Measurements from ENCODE around the gene PHF19. TPM values are rescaled to one million over a fixed set of nuclear protein-coding genes. Genes with fewer than 3 reads are reported as not detected.

Gene PHF19
- total RNA-seq, 1 donor from 2014 or later = 19.0 TPM

DNA sequence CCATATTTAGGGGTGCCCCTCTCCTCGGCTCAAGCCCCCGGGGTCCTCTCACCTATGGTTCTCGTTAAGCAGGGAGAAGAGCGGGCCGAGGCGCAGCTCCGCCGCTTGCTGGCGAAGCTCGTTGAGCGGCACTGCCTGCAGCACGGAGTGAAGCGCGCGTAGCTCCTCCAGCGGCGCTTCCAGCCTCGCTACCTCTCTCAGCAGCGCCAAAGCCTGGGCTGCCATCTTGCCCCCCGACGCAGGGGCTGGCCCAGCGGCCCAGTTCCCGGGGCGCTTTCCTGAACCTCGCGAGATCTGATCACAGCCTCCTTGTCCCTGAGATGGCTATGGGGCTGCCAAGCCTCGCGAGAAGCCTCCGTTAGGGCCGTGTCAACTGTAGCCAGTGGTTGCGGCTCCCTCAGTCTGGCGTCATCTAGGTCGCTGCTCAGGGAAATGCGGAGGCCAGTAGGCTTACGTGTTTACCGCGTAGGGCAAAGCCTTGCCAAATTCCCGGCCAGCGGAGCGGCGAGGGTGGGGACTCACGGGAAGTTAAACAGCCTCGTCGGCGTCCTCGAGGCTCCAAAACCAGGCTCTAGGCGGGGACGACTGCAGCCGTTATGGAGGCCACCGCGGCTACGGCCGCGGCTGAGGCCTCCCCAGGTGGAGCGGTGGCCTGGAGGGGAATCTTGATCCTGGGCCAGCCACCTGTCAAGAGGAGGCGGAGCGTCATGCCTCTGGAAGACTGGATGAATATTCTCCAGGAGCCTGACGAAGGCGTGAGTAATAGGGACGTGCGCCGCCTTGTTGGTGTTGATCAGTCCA, 34.1 kb downstream of the PHF19 start, which contains the start of gene PSMD5:
PSMD5 (minus strand) TSS at position 238 of the 801 bp plus-strand sequence; CDS start at position 225, 13 bp downstream.
- intact Hi-C loops (cut with DNase I) = no loop called here
- Histone ChIP-seq H3K9me3 (no peaks in the 10 kb centered on the region), H3K4me1 (peaks cover 11% of the 10 kb centered on the region), H3K4me3 (peak within 1 kb of the TSS; percentile 78), H3K36me3 (peaks cover 4% of the 10 kb centered on the region), H3K27ac (peak within 1 kb of the TSS; percentile 90), H3K27me3 (no peaks in the 10 kb centered on the region)
- TF ChIP-seq, protein P1, sequence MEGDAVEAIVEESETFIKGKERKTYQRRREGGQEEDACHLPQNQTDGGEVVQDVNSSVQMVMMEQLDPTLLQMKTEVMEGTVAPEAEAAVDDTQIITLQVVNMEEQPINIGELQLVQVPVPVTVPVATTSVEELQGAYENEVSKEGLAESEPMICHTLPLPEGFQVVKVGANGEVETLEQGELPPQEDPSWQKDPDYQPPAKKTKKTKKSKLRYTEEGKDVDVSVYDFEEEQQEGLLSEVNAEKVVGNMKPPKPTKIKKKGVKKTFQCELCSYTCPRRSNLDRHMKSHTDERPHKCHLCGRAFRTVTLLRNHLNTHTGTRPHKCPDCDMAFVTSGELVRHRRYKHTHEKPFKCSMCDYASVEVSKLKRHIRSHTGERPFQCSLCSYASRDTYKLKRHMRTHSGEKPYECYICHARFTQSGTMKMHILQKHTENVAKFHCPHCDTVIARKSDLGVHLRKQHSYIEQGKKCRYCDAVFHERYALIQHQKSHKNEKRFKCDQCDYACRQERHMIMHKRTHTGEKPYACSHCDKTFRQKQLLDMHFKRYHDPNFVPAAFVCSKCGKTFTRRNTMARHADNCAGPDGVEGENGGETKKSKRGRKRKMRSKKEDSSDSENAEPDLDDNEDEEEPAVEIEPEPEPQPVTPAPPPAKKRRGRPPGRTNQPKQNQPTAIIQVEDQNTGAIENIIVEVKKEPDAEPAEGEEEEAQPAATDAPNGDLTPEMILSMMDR (IDR thresholded peaks at IDR 0.05) = no peak
- peak; percentile 99 for DNase-seq
- ATAC-seq = peak; percentile 98

DNA sequence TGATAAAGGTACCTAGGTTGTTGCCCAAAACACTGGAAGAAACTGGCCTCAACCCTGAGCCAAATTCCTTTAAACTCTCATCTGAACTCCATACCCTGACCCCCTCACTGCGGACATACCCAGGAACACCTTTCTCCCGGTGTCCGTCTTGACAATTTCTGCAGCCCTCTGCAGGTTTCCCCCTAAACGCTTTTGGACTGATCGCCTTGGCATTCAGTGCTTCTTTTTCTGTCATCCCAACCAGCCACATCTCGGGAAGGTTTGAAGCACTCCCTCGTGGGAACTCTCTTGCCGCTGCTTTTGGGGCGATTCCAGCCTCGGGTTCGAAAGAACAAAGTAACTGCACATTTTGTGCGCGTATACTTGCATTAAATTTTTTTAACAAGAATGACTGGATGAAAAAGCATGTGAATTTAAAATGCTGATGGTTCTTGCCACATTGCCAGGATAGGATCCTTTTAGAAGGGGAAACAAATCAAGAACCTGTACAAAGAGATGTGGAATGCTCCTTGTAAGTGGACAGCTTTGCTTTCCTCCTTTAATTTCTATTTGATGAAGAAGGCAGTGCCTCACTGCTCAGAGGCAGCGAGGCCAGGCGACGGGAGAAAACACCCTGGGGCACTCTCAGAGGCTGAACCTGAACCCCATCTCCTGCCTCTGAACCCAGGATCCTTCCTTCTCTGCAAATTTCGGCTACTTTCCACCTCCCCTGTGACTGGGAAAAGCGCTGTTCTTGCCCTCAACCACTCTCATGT, 34.9 kb downstream of the PHF19 start:
- DNase-seq (no peak), ATAC-seq (peak; percentile 2)
- H3K9me3 ChIP-seq = no peaks in the 10 kb centered on the region
- peaks cover 4% of the 10 kb centered on the region for H3K36me3 ChIP-seq
- H3K4me1 ChIP-seq = peaks cover 11% of the 10 kb centered on the region
- peak overlapping the region; percentile 90 for H3K27ac ChIP-seq
- intact Hi-C loops (cut with DNase I) = no loop called here
- H3K4me3 ChIP-seq = peak overlapping the region; percentile 78
- TF ChIP-seq, protein P1 (IDR thresholded peaks at IDR 0.05) = no peak
- no peaks in the 10 kb centered on the region for H3K27me3 ChIP-seq

GRCh38 chr9:120839146-120839545, 37.8 kb downstream of the PHF19 start:
- Histone ChIP-seq H3K9me3 (no peaks in the 10 kb centered on the region), H3K27ac (no peak overlapping the region), H3K27me3 (no peaks in the 10 kb centered on the region), H3K36me3 (peaks cover 15% of the 10 kb centered on the region), H3K4me1 (peaks cover 11% of the 10 kb centered on the region), H3K4me3 (no peak overlapping the region)
- ATAC-seq = no peak
- intact Hi-C loops (cut with DNase I) = no loop called here
- no peak for DNase-seq
- TF ChIP-seq, protein P1 (IDR thresholded peaks at IDR 0.05) = no peak

DNA sequence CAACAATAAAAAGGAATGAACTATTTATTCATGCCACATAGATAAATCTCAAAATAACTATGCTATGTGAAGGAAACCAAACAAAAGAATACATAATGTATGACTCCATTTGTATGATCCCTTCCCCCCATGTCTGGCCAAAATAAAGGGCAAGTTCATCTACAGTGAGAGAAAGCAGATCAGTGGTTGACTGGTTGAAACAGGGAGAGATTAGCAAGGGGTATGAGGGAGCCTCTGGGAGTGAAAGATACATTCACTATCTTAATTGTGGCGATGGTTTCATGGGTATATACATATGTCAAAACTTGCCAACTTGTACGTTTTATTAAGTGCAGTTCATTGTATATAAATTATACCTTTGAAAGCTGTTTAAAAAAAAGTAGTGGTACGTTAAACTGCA, 39.1 kb downstream of the PHF19 start:
- ATAC-seq = no peak
- Histone ChIP-seq H3K36me3 (peaks cover 20% of the 10 kb centered on the region), H3K27ac (no peak overlapping the region), H3K4me3 (no peak overlapping the region), H3K9me3 (no peaks in the 10 kb centered on the region), H3K4me1 (peaks cover 11% of the 10 kb centered on the region), H3K27me3 (no peaks in the 10 kb centered on the region)
- DNase-seq = no peak
- intact Hi-C loops (cut with DNase I) = no loop called here
- TF ChIP-seq, protein P1 (IDR thresholded peaks at IDR 0.05) = no peak

DNA sequence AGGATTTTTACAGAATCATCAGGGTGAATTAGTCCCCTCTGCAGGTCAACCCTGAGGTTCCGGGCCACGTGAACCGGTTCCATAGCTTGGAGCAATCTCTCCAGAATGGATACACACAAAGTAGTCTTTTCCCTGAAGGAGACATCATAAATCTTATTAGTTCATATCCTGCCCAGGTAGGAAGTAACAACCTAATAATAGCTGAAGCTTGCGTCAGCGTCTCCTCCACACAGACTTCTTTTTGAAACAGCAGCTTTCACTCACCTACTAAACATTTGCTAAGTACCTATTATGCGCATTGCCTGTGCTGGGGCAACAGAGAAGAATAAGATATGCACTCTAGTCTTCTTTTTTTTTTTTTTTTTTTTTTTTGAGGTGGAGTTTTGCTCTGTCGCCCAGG, 43.7 kb downstream of the PHF19 start:
- DNase-seq (no peak), ATAC-seq (no peak)
- Histone ChIP-seq H3K27me3 (no peaks in the 10 kb centered on the region), H3K9me3 (no peaks in the 10 kb centered on the region), H3K27ac (no peak overlapping the region), H3K4me3 (no peak overlapping the region), H3K36me3 (peaks cover 61% of the 10 kb centered on the region), H3K4me1 (no peaks in the 10 kb centered on the region)
- TF ChIP-seq, protein P1 (IDR thresholded peaks at IDR 0.05) = no peak
- intact Hi-C loops (cut with DNase I) = no loop called here
